Amniotic epithelial cell (primary cell): Measurements from ENCODE around the gene NR1H2.
A peak's percentile ranks its signal among the peaks of the same experiment; 100 is the strongest.

Source experiments
- DNase-seq: peaks from one replicate; pipeline ENCODE4 v3.0.0-alpha.2; 2010; ENCODE audit warnings: low read depth

Gene NR1H2

GRCh38 chr19:50402544-50403301, 26.5 kb downstream of the NR1H2 start:
- no peak for DNase-seq

- no peak for DNase-seq
Measured at GRCh38 chr19:50406156-50406820, 30.0 kb downstream of the NR1H2 start.

GRCh38 chr19:50406829-50407228, 30.6 kb downstream of the NR1H2 start:
- no peak for DNase-seq

GRCh38 chr19:50409347-50409746, 33.1 kb downstream of the NR1H2 start:
- no peak for DNase-seq

GRCh38 chr19:50410109-50410508, 33.9 kb downstream of the NR1H2 start:
- DNase-seq = no peak

GRCh38 chr19:50412419-50412818, 36.2 kb downstream of the NR1H2 start:
- no peak for DNase-seq

GRCh38 chr19:50413096-50413495, 36.8 kb downstream of the NR1H2 start:
- no peak for DNase-seq

- DNase-seq = no peak
Measured at GRCh38 chr19:50413531-50413930, 37.3 kb downstream of the NR1H2 start.

- DNase-seq = peak; percentile 59
Measured at GRCh38 chr19:50414864-50415660, 38.8 kb downstream of the NR1H2 start.

- DNase-seq = no peak
Measured at GRCh38 chr19:50415661-50416033, 39.4 kb downstream of the NR1H2 start.

- no peak for DNase-seq
Measured at GRCh38 chr19:50416034-50416977, 40.0 kb downstream of the NR1H2 start.

GRCh38 chr19:50417111-50418081, 41.1 kb downstream of the NR1H2 start:
- DNase-seq = no peak

- DNase-seq = no peak
Measured at GRCh38 chr19:50418176-50419021, 42.1 kb downstream of the NR1H2 start, which contains the start of gene SPIB. Gene SPIB (plus strand): TSS chr19:50418938. CDS start chr19:50418963, 25 bp downstream.

- DNase-seq = no peak
Measured at GRCh38 chr19:50419022-50419579, 42.8 kb downstream of the NR1H2 start.

GRCh38 chr19:50419580-50420035, 43.4 kb downstream of the NR1H2 start:
- DNase-seq = no peak

GRCh38 chr19:50420127-50420526, 43.9 kb downstream of the NR1H2 start:
- no peak for DNase-seq

GRCh38 chr19:50420808-50421207, 44.6 kb downstream of the NR1H2 start:
- DNase-seq = no peak

GRCh38 chr19:50422397-50423278, 46.4 kb downstream of the NR1H2 start:
- DNase-seq = no peak
